Fibroblast of pulmonary artery (primary cell): ENCODE results near the gene CDC42EP4.

Experiments
- DNase-seq: peaks from one replicate; pipeline ENCODE4 v3.0.0-alpha.2; 2010; ENCODE audit warnings: low read depth
- H3K4me3 ChIP-seq: replicated peaks from 2 replicates; pipeline ENCODE4 v1.5.1; 2011; ENCODE audit warnings: low read depth, mild to moderate bottlenecking, control low read depth, low read length, moderate library complexity
- TF ChIP-seq, protein P1 (sequence below): IDR thresholded peaks from 2 replicates; pipeline ENCODE4 v1.5.1; 2011; ENCODE audit warnings: mild to moderate bottlenecking, control low read depth, low read length, inconsistent platforms; ENCODE audit errors: missing control alignments

CDC42EP4 gene

GRCh38 chr17:73279704-73280103 lies 32.1 kb downstream of the CDC42EP4 start:
- TF ChIP-seq, protein P1, sequence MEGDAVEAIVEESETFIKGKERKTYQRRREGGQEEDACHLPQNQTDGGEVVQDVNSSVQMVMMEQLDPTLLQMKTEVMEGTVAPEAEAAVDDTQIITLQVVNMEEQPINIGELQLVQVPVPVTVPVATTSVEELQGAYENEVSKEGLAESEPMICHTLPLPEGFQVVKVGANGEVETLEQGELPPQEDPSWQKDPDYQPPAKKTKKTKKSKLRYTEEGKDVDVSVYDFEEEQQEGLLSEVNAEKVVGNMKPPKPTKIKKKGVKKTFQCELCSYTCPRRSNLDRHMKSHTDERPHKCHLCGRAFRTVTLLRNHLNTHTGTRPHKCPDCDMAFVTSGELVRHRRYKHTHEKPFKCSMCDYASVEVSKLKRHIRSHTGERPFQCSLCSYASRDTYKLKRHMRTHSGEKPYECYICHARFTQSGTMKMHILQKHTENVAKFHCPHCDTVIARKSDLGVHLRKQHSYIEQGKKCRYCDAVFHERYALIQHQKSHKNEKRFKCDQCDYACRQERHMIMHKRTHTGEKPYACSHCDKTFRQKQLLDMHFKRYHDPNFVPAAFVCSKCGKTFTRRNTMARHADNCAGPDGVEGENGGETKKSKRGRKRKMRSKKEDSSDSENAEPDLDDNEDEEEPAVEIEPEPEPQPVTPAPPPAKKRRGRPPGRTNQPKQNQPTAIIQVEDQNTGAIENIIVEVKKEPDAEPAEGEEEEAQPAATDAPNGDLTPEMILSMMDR: no peak
- DNase-seq: no peak
- H3K4me3 ChIP-seq: no peak overlapping the region

DNA sequence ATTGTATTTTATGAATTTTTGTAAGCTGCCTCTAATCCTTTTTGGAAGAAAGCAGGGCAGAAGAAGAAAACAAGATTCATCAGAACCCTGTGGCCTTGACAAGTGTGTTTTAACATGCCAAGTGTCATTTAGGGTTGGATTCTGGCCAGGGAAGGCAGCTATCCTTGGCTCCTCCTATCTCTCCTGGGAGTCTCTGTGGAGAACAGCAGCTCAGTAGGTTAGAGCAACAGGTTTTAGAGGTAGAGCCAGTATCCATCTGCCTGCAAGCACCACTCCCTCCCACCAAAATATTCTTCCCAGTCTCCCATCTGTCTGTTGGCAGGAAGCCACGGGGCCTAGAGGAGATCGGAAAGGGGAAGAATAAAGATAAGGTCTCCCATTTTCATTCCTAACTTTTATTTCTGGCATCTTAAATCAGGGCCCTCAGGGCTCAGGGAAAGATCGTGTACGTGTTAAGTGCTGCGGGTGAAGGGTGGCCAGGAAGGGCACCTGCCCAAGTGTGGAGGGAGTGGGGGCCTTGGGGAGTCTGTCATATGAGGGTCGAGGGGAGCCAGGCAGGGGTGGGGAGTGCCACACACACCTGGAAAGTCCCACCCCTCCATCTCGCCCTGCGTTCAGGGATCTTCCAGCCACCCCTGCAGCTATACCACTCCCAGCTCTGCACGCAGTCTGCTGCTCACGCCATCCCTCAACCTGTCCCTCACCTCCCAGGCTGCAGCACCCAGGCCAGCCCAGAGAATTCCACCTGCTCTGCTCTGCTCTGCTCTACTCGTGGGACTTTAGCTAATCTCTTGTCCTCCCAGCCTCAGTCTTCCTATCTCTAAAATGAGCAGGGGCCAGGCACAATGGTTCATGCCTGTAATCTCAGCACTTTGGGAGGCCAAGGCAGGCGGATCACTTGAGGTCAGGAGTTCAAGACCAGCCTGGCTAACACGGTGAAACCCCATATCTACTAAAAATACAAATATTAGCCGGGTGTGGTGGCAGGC lies 33.0 kb downstream of the CDC42EP4 start:
- peak; percentile 51 for DNase-seq
- TF ChIP-seq, protein P1: no peak

DNA sequence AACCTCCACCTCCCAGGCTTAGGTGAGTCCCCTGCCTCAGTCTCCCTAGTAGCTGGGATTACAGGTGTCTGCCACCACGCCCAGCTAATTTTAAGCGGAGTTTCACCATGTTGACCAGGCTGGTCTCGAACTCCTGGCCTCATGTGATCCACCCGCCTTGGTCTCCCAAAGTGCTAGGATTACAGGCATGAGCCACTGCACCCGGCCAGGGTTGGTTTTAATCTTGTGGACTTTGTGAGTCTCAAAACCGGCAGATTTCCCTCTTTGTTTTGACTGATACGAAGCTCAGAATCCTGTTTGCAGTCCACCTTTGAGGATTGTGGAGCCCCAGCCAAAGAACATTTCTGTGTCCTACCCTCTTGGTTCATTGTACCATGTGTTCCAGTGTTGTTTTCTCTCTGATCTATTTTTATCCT lies 33.7 kb downstream of the CDC42EP4 start:
- TF ChIP-seq, protein P1: no peak
- no peak overlapping the region for H3K4me3 ChIP-seq
- no peak for DNase-seq

More for the DNA sequence above, 33.0 kb downstream of the CDC42EP4 start:
- H3K4me3 ChIP-seq: no peak overlapping the region

GRCh38 chr17:73274490-73274889 lies 37.3 kb downstream of the CDC42EP4 start:
- no peak for DNase-seq
- TF ChIP-seq, protein P1: no peak
- H3K4me3 ChIP-seq: no peak overlapping the region

GRCh38 chr17:73272906-73273218 lies 38.9 kb downstream of the CDC42EP4 start:
- TF ChIP-seq, protein P1: no peak
- no peak overlapping the region for H3K4me3 ChIP-seq
- no peak for DNase-seq

DNA sequence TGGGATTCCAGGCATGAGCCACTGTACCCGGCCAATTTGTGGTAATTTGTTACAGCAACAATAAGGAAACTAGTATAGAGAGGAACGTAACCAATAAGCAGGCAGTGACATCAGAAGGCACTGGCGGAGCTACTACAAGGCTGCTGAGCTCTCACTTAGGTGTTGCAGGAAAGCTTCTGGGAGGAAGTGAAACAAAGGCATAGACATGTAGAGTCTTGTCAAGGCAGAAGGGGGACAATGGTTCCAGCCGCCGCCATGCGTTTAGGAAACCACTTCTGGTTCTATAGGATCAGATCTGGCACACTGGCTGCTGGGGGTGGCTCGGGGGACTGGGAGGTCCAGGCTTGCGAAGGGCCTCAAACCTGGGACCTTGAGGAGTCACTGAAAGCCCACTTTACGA lies 40.7 kb downstream of the CDC42EP4 start:
- DNase-seq: no peak
- TF ChIP-seq, protein P1: no peak

DNA sequence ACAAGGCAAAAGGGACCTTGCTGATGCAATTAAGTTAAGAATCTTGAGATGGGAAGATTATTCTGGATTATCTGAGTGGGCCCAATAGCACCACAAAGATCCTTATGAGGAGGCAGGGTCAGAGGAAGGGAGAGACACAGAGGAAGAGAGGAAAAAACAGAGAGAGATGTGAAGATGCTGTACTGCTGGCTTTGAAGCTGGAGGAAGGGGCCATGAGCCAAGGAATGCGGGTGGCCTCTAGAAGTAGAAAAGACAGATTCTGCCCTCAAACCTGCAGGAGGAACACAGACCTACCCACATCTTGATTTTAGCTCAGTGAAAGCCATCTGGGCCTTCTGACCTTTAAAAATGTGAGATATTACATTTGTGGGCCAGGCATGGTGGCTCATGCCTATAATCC lies 42.0 kb downstream of the CDC42EP4 start:
- DNase-seq: no peak
- TF ChIP-seq, protein P1: no peak
- H3K4me3 ChIP-seq: no peak overlapping the region

More for the DNA sequence above, 40.7 kb downstream of the CDC42EP4 start:
- no peak overlapping the region for H3K4me3 ChIP-seq
